HL-60 (cell line): ENCODE results near the gene TBC1D20.

ENCODE experiments used
- CTCF ChIP-seq: IDR thresholded peaks from one replicate; pipeline ENCODE4 v1.5.1; 2011; ENCODE audit warnings: low read length, control low read depth, inconsistent platforms; ENCODE audit not compliant: insufficient read depth
- GABPA ChIP-seq: IDR thresholded peaks from 2 replicates; pipeline ENCODE4 v1.6.1; 2012; ENCODE audit warnings: low read depth
- POLR2AphosphoS5 ChIP-seq: IDR thresholded peaks from 2 replicates; pipeline ENCODE4 v1.6.1; 2012; ENCODE audit warnings: low read depth
- REST ChIP-seq: IDR thresholded peaks from 2 replicates; pipeline ENCODE4 v1.6.1; 2012; ENCODE audit warnings: low read depth; ENCODE audit not compliant: insufficient replicate concordance

DNA sequence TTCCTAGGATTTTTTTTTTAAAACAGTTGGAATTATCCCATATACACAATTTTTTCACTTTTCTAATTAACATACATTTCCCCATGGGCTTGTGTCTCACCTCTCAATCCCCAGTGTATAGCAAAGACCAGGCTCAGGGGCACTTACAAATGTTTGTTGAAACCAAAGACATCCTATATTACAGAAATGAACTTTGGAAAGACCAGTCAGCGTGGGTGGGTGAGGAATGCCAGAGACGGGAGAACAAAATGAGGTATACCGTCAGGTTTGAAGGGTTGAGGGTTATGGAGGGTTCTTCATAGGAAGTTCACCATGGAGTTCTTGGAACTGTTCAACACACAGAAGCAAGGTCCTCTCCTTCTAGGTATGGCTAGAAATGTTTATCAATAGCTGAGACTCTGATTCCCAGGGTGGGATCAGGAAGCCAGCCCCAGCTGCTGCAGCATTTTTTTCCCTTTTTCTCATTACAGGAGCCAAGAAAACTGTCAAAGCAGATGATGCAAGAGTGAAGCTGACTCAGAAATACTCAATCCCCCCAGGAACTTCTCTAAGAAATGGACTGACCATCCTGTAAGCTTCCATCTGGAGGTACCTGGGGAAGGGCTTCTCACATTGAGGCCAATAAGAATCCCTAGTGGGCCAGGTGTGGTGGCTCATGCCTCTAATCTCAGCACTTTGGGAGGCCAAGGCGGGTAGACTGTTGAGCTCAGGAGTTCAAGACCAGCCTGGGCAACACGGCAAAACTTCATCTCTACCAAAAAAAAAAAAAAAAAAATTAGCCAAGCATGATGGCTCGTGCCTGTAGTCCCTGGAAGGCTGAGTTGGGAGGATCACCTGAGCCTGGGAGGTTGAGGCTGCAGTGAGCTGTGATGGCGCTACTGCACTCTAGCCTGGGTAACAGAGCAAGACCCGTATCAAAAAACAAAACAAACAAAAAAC is 15.9 kb upstream of the TBC1D20 start:
- TF ChIP-seq CTCF (no peak), REST (no peak), POLR2AphosphoS5 (no peak), GABPA (no peak)
